GM10847 (cell line): ENCODE measurements around the gene RAI1.

Source experiments
- POLR2A ChIP-seq: IDR thresholded peaks from 2 replicates; pipeline ENCODE4 v1.6.1; 2011; ENCODE audit not compliant: insufficient read length; ENCODE audit errors: extremely low read depth

RAI1 gene

GRCh38 chr17:17664064-17664452 is 17.2 kb upstream of the RAI1 start:
- TF ChIP-seq POLR2A: no peak

DNA sequence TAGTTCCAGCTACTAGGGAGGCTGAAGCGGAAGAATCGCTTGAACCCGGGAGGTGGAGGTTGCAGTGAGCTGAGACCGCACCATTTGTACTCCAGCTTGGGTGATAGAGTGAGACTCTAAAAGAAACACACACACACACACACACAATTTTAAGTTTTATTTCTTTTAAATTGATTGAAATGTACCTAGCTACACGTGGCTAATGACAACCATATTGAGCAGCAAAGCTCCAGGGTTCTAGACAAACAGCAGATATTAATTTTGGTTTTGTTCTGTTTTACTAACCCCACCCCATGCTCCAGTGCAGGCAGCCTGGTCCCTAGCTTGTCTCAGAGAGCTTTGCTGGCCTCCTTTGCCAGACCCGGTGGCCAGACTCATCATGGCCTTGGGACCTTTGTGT is 16.0 kb upstream of the RAI1 start:
- no peak for TF ChIP-seq POLR2A

DNA sequence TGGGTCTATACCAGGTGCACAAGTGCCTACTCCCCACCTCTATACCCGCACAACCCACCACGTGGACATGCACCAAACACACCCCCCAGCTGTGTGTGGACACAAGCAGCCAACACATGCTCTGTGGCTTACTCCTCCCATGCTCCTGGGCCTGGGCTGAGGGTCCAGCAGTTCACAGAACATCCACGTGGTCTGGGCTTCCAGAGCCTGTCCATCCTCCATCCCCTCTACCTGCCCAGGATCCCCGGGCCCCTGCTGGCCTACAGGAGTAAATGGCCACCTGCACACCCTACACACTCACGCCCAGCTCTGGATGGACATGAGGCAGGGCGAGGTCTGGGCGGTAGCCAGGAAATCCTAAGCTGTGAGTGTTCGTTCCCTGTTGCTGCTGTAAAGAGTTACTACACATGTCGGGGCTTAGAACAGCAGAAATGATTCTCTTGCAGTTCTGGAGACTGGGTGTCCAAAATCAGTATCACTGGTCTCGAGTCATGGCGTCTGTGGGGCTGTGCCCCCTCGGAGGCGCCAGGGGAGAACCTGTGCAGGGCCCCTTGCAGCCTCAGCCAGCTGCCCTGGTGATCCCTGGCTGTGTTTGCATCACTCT is 15.0 kb upstream of the RAI1 start:
- no peak for TF ChIP-seq POLR2A

GRCh38 chr17:17667231-17667630 is 14.0 kb upstream of the RAI1 start:
- TF ChIP-seq POLR2A: no peak

DNA sequence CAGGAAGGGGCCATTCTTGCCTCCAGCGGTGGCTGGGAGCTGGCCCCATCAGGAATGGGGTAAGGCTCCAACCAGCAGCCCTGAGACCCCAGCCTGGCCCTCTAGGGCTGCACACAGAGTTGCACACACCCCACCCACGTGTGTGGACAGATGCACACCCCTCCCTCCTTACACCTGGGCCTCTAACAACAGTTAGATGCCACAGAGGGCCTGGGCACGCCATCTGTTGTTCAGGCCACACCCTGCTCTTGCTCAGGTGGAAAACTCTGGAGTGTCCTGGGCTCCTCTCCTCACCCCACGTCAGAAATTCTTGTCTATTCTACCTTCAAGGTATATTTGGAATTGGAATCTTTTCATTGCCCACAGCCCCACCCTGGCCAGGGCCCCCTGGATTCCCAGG is 13.3 kb upstream of the RAI1 start:
- TF ChIP-seq POLR2A: no peak

DNA sequence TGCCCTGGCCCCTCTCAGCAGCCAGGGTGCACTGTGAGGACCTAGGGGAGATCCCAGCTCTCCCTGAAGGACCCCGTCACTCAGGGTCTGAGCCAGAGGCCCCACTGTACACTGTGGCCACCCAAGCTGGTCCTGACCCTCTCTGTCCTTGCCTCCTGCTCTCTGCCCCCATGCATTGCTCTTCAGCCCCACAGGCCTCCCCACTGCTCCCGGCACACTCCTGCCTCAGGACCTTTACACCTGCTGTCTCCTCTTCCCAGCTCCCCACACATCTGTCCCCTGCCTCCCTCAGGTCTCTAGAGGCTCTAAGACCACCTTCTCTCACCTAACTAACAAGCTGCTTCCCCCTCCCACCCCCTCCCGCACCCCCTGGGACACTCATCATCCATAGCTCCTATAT is 12.9 kb upstream of the RAI1 start:
- TF ChIP-seq POLR2A: no peak

DNA sequence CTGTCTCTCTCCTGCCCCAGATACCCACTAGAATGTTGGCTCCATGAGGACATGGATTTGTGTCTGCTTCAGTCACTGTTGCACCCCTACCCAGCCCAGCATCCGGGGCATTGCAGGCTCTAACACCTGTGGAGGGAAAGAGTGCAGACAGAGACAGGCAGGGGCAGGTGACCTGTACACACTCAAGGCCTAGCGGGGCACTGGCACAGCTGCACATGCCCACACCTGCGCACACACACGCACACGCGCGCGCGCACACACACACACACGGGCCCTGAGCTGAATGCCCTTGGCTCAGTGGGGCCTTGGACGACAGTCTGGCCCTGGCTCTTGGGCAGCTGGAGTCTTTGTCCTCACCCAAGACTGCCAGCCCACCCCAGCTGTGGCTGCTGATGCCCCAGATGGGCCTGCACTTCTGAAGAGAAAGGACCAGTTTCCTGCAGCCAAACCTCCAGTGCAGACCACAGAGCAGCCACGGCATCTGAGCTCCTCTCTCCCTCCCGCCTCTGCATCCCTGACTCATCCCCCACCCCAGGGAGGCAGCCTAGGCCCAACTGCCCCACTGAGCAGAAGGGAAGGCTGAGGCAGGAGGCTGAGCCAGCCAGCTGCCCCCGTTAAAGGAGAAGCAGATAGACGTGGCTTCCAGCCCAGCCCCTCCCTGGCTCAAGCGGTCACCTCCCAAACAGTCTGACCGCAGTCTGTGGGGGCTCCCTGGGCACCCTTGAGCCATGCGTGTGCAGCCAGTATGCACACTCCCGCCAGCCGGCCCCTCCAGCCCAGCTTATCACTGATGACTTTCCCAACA is 12.3 kb upstream of the RAI1 start:
- TF ChIP-seq POLR2A: no peak

- no peak for TF ChIP-seq POLR2A
Observed at GRCh38 chr17:17669580-17670235, 11.6 kb upstream of the RAI1 start.

DNA sequence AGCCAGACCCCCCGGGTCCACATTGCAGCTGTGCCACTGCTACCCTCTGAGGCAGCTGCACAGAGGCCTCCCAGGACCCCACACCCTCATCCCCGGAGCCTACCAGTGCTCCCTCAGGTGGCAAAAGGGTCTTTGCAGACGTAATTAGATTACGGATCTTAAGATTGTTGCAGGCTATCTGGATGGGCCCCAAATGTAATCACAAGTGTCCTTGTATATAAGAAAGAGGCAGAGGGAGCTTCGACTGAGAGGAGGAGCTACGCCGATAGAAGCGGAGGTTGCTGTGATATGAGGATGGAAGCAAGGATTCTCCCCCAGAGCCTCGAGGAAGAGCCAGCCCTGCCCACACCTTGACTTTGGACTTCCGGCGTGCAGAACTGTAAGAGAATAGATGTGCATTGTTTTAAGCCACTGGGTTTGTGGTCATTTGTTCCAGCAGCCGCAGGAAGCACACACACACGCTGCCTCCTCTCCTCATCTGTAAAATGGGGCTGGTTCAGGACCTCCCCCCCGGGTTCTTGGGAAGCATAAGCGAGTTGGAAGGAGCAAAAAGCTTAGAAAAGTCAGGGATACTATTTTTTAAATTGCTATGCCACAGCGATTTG is 10.5 kb upstream of the RAI1 start:
- TF ChIP-seq POLR2A: no peak

GRCh38 chr17:17671369-17672129 is 9.7 kb upstream of the RAI1 start:
- TF ChIP-seq POLR2A: no peak

- no peak for TF ChIP-seq POLR2A
Observed at GRCh38 chr17:17672453-17673368, 8.5 kb upstream of the RAI1 start.

GRCh38 chr17:17675416-17675815 is 5.8 kb upstream of the RAI1 start:
- no peak for TF ChIP-seq POLR2A

DNA sequence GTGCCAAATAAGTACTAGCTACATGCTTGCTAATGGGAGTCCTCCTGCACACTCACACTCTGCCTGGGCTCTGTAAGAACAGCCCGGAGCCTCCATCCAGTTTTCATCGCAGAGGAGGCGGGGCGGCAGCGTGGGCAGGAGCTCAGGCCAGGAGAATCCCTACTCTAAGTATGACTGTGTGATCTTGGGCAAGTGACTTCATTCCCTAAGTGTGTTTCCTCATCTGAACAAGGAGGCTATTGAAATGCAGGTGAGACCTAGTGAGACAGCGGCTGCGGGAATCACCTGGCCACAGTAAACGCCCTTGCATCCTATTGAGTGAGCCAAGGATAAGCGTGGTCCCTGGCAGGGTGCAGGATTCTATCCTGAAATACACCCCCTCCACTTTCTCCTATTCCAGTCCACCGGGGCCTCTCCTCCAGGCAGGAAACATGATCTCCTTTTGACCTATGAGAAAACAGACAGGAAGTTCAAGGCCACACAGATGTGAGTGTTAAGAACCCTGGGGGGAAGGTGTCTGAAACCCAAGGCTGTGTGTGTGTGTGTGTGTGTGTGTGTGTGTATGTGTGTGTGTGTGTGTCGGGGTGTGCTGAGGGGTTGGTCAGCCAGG is 5.2 kb upstream of the RAI1 start:
- no peak for TF ChIP-seq POLR2A

GRCh38 chr17:17676752-17677151 is 4.5 kb upstream of the RAI1 start:
- no peak for TF ChIP-seq POLR2A

DNA sequence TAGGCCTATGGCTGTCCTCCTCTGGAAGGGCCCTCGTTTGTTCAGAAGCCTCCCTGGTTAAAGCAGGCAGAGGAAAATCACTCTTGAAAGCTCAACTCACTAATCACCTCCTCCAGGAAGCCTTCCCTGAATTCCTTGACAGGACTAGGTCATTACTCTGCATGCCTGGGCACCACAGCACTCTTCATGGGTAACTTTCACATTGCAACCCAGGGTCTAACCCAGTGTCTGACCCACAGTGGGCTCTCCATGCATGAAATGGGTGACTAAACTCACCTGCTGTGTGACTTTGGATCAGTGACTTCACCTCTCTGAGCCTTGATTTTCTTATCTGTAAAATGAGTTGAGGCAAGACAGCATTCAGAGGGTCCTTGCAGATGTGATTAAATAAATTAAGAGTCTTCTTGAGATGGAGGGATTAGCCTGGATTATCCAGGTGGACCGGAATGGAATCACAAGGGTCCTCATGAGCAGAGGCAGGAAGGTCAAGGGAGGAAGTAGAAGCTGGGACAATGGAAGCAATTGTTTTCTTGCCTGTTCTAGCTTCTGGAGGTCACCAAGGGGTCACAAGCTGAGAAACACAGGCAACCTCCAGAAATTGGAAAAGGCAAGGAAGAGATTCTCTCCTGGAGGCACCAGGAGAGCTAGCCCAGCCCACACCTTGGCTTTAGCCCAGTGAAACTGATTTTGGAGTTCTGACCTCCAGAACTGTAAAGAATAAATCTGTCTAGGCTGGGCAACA is 3.8 kb upstream of the RAI1 start:
- no peak for TF ChIP-seq POLR2A
